DMS79 treated with DMSO at 0.1 percent for 48 hours (cell line): ENCODE data around the gene SKOR1.

Experiments
- DNase-seq: peaks from one replicate; lab custom pipeline; 2025; lab: John Stamatoyannopoulos, UW

The SKOR1 gene

DNA sequence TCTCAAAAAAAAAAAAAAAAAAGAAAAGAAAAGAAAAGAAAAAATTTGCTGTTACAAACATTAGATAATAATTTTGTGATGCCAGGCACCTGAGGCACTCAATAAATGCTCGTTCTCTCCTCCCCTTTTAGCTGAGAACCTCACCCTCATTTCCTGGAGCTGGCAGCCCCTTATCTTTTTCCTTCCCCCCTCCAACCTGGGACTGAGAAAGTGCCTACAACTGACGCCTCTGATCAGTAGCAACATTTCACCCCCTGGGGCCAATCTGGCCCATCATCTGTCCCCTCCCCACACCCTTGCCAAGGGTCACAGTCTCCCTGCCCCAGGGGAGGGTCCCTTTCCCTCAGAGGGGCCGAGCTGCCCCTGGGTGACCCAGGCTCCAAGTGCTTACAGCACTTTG is 27.1 kb downstream of the SKOR1 start:
- no peak for DNase-seq

DNA sequence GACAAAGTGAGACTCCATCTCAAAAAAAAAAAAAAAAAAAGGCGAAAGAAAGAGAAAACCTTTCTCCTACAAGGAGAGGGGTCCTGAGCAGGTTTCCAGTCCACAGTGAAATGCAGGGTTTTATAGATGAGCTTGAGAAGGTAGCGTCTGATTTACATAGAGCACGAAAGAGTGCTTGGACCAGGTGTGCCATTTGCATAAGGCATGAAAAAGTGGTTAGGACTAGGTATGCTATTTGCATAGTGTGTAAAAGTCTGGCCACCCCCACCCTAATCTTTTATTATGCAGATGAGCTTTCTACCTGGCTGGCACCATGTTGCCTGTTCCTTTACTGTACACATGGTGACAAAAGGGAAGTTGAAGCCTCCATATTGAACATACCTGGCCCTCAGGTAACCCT is 28.1 kb downstream of the SKOR1 start:
- DNase-seq = no peak

DNA sequence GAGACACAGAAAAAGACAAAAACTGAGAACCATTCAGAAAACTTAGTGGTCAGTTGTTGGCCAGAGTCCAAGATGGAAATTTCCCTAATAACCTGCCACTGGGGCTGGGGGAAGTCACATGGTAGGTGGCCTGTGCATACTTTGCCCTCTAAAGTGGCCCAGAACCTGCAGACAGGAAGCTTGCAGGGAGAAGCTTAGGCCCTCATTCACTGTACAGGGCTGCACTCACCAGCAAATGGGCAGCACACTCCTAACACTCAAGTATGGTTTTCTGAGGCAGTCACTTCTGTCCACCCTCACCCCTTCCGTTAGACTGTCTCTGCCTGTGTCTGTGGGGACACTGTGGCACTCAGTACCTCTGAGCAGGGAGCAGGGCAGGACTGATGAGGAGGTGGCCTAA is 29.0 kb downstream of the SKOR1 start:
- no peak for DNase-seq

DNA sequence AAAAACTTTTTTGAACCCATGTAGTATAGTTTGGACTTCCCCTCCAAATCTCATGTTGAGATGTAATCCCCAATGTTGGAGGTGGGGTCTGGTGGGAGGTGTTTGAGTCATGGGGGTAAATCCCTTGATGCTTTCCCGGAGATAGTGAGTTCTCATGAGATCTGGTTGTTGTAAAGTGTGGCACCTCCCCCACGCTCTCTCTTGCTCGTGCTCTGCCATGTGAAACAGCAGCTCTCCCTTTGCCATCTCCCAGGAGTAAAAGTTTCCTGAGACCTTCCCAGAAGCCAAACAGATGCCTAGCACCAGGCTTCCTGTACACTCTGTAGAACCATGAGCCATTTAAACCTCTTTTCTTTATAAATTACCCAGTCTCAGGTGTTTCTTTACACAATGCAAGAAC is 30.5 kb downstream of the SKOR1 start:
- no peak for DNase-seq

DNA sequence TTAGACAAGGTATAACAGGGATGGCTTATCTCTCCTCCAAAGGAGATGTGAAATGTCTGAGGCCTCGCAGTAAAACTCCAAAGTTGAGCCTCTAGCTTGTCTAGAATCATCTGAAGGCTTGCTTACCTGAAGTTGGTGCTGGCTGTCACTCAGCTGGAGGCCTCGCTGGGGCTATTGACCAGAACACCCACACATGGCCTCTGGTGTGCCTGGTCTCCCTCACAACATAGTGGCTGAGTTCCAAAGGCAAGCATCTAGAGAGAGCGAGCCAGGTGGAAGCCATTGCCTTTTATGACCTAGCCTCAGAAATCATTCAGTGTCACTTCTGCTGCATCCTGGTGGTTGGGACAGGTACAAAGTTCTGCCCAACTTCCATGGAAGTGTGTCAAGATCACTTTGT is 31.9 kb downstream of the SKOR1 start:
- no peak for DNase-seq

DNA sequence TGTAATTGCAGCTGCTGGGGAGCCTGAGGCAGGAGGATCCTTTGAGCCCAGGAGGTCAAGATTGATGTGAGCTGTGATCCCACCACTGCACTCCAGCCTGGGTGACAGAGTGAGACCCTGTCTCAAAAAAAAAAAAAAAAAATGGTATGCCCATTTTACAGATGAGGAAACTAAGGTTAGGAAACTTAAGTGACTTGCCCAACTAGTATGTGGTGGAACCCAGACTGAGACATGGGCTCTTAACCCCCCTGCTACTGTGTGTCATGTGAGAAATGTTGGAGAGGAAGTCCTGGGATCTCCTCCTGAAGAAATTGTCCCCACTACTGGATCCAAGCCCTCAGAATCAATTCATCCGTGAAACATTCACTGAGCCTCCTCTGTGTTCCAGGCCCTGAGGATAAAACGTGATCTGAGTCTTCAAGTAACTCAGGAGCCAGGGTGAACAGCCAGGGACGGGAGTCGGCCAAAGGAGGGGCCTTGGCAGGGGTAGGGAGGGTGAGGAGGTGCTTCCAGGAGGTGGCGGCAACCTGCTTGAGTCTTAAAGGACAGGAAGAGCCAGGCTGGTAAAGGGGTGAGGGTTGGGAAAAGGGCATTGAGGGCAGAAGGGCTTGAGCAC is 34.1 kb downstream of the SKOR1 start:
- no peak for DNase-seq

DNA sequence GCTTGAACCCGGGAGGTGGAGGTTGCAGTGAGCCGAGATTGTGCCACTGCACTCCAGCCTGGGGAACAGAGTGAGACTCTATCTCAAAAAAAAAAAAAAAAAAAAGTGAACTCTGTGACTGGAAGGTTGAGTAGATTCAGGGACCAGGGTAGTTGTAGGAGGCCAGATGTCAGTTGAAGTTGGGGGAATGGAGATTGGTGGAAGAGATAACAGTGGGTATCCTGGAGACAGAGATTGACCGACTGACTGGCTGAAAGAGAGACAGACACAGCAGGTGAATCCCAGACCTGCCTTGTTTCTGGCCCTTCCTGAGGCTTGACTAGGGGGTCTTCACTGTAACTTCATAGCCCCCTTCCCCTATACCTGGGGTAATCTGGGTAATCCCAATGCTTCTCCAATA is 36.7 kb downstream of the SKOR1 start:
- DNase-seq = no peak

DNA sequence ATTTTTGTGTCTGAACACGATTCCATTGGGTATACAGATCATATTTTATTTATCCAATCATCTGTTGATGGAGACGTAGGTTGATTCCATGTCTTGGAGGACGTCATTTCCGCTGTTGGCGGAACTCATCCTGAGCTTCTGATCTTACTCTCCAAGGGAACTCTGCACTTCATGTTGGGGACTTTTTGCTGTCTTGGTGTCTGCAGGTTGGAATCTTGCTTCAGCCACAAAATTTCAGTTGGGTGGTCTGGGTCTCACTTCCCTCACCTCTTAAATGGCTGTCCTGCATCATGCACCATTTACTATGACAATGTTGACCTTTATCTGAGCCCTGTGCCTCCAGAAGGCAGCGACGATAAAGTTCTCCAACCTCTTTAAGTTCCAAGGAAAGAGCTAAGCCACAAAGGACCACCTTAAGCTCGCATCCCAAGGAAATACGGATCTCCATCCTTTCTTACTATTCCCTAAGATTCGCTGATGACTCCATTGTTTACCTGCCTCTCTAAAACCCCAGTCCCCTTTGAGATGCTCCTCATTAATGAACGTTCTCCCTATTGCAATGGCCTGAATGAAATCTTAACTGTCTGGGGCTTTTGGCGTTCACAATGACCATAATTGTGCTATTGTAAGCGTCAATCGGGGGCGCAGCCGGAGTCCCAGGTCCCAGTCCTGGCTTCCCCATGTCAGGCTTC is 37.6 kb downstream of the SKOR1 start:
- DNase-seq = no peak

DNA sequence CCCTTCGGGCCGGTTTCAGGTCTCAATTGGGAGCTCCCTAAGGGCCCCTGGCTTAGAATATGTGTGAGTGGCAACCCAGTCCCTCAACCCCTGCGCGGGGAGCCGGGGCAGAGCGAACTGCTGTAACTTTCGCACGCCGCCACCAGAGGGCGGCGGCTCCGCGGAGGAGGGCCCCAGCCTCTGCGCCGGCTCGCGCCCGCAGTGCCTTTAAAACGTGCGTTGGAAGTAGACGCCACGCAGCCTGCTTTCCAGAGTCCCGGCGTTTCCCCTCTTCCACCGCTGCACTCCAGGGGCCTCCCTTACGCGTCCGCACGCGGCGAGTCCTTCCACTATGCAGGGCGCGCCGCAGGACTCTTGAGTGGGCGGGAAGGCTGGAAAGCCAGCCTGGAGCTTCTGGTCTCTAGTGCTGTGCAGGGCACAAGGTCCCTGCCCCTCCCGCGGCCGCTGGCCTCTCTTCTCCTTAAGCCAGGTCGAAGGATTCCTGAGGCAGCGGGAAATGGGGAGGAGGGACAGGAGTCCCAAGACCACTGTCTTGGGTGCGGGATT is 38.2 kb downstream of the SKOR1 start:
- peak; percentile 6 for DNase-seq

DNA sequence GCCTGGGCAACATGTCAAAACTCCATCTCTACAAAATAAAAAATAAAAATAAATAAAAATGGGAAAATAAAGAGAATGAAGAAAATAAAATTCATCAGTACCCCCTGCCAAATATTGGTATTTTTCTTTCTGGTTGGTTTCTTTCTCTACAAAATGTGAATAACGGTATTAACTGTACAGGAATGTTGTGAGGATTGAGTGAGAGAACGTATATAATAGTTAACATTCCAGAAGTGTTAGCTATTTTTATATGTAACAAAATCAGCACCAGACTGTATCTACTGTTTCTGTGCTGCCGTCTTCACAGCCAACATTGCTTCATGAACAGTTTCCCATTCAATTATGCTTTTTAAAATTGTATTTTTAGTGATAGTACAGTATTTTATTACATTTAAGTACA is 40.0 kb downstream of the SKOR1 start:
- DNase-seq = no peak

DNA sequence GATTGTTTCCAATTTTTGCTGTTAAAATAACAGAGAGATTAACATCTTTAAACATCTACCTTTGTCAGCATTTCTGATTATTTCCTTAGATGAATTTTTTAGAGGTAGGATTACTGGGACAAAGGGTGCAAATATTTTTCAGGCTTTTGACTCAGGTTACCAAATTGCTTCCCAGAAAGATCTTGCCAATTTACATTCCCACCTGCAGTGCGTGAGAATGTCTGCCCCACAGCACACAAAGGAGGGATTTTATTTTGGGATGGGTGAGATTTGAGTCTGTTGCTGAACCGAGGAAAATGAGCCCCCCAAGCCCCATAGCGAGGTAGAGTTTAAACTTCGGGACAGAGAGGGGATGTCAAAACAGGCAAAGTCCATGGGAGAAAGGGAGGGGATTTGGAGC is 40.5 kb downstream of the SKOR1 start:
- no peak for DNase-seq

DNA sequence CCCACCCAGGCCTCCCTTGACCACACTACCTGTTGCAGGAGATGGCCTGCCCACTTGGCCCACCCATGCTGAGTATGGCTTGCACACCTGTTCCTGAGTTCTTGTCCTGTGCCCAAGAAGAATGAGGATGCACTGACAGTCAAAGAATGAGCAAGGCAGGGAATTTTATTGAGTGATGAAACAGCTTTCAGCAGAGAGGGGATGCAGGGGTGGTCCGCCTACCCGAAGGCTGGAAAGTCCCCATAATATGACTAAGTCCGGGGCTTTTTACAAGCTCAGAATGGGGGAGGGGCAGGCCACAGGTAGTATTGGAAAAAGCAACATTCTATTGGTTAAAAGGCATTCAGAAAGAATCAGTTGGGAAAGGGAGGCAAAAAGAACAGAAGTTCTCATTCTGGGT is 44.4 kb downstream of the SKOR1 start:
- DNase-seq = no peak

DNA sequence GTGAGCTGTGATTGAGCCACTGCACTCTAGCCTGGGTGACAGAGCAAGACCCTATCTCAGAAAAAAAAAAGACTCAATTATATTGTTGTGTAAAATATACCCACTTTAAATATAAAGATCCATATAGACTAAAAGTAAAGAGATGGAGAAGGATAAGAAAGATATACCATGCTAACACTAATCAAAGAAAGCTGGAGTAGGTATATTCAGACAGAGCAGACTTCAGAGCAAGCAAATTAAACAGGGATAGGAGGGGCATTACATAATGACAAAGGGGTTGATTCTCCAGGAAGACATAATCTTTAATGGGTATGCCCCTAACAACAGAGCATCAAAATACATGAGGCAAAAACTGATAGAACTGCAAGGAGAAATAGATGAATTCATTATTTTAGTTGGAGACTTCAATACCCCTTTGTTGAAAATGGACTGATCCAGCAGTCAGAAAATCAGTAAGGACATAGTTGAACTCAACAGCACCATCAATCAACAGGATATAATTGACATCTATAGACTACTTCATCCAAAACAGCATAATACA is 45.6 kb downstream of the SKOR1 start:
- no peak for DNase-seq

DNA sequence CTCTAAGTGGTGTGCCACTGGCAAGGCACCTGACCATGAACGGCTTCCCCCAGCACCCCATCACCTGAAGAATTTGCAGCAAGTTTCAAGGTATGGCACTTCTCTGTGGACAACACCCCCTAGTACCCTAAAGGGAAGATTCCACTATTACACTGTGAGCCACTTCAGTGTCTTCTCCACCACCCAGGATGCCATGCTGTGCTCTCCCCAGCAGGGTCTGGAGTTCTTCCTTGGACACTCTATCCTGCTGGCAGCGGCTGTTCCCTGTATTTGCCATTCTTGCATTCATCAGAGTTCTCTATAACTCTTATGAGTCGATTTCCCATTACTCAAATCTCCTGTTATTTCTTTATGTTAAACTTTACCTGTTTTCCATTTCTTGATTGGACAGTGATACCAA is 48.5 kb downstream of the SKOR1 start:
- DNase-seq = no peak

DNA sequence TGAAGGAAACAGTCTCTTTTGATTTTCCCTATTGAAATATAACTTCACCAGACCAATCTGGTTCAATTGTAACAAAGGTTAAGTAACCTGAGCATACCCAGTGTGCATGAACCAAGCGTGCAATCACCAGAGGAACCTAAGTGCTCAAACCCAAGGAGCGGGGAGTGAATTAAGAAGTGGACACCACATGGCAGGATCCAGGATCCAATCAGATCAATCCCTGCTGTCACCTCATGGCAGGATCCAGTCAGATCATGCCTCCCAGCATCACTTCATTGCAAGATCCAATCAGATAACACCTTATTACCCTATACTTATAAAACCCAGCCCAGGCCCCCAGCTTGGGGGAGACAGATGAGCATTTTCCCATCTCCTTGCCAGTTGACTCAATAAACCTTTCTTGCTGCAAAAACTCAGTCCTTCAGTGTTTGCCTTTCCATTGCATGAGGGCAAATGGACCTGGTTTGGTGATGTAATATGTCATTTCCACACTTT is 53.5 kb downstream of the SKOR1 start:
- no peak for DNase-seq

DNA sequence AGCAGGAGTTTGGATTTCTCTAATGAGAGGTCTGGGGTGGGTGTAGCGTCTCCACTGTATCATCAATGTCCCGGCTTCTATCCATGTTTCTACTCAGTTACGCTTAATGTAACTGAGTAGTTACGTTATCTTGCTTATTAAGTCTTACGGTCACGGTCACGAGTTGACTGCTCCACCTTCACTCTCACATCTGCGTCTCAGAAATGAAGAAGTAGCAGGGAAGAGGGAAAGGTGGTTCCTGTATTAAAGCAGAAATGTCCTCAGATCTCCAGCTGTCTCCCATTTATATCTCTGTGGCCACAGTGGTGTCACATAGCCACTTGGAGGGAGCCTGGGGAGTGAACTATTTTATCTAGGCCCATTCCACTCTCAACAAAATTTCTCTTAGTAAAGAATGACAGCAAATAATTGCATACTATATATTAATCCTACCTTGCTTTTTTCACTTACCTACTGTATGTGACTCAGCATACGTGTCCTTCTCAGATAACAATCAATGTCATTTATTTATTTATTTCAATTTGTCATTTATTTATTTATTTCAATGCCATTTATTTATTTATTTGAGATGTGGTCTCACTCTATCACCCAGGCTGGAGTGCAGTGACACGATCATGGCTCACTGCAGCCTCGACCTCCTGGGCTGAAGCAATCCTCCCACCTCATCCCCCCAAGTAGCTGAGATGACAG is 54.3 kb downstream of the SKOR1 start:
- no peak for DNase-seq

DNA sequence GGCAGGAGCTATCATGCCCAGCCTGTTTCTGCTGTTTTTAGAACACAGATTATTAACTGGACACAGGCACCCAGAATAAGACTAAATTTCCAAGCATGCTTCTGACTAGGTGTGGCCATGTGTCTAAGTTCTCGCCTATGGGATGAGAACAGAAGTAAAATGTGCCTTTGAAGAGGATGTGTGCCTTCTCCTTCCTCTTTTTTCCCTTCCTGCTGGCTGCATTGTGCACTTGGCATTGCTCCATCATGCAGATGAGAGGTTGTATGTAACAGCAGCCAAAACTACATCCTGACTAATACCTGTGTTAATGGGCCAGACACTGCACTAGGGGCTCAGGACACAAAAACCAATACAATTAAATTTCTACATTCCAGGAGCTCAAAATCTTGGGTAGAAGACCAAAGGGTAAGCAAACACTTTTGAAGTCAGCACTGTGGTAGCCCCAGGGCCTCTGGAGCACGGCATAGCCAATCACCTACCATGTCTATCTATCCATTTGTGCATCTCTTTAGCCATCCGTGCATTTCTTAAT is 55.4 kb downstream of the SKOR1 start:
- peak; percentile 2 for DNase-seq

DNA sequence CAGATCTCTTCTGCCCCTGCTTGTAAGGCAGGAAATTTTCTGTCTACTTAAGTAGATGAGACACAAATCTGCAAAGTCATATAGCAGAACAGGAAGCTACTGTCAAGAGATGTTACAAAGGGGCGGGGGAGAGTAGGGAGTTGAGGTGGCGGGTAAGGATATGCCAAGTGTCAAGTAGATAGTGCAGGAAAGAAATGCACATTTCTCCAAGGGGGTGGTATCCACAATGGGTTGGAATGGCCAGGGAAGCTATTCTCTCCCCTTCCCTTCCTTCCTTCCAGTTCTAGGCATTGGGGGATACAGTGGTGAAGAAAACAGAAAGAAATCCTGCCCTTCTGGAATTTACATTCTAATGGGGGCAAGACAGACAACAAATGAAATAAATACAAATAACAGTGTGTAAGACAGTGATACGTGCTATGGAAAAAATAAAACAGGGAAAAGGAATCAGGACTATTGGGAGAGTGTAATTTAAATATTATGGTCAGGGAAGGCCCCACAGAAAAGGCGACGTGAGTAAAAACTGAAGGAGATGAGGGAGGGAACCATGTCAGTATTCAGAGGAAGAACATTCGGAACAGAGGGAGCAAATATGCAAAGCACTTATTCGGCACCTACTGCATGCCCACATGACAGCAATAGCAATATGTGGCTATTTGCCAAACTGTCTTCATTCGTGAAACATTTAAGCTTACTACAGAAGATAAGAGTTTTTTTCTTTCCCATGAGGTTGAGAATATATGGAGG is 57.4 kb downstream of the SKOR1 start:
- no peak for DNase-seq

DNA sequence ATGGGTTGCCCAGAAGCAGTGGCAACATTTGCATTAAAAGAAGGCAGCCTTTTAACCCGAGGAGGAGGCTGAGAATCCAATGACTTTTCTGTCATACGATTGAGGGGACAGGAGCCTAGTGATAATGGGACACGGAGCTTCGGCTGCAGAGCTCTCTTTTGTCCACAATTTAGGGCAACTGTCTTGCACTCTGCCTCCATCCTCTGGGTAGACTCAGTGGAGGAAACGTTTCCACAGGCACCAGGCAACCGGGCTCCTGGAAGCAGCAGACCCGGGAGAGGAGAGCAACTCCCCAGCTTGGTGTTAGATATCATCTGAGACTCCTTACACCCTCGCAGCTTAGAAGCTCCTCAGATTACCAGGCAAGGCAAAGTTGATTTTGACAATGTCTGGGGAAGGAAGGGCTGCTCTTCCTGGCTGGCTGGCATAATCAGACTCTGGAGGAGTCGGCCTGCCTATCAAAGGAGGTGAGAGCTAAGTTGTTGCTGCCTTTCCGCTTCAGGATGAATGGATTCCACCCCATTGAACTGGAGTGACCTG is 58.0 kb downstream of the SKOR1 start:
- no peak for DNase-seq

DNA sequence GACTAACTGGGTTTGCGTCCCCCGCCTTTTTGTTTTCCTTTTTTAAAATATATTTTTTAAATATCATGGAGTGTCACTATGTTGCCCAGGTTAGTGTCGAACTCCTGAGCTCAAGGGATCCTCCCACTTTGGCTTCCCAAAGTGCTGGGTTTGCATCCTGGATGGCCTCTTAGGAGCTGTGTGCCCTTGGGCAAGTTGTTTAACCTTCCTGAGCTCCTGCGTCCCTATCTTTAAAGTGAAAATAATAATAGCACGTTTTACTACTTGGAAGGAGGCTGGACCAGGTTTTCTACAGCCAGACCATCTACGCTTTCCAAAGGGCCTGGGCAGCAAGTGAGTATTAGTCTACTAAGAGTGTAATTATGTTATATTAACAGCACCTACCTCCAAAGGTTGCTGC is 58.7 kb downstream of the SKOR1 start:
- DNase-seq = no peak
